HuH-7.5 (cell line): ENCODE results near the gene RASL11B.

Experiments
- DNase-seq: peaks from one replicate; pipeline ENCODE4 v3.0.0; 2011; ENCODE audit warnings: low spot score

The RASL11B gene

DNA sequence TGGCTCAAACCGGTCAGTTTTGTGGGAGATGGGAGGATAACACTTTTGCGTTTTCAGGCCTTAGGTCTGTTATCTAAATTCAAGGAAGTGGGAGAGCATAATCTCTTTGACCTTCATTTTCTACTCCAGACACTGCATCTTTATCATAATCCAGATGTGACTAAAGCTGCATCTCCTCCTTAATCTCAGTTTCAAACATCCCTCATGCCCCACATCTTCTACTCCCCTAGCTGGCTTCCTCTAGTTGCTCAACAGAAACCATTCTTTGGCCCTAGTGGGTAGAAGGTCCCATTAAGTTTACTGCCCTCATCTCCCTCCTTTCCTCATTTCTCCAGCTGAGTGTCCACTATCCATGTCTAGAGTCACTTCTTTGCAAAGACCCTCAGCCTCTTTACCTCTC is 18.8 kb upstream of the RASL11B start:
- DNase-seq: no peak

DNA sequence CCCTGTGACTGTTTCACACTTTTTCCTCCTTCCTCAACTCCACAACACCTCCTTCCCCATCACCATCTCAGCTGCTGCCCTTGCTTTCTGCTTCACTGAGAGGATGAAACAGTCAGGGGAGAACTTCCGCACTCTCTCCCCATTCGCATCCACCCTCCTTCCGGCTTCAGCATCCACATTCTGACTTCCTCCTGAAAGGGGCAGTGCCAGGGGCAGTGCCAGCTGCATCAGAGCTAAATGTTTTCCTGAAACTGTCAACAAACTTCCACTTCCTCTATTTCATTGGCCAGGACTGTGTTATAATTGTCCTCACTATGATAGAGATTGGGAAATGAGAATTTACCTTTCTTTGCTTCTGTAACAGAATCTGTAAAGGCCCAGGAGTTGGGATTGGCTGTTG is 18.2 kb upstream of the RASL11B start:
- DNase-seq: no peak

- no peak for DNase-seq
Observed at GRCh38 chr4:52844596-52844995, 17.5 kb upstream of the RASL11B start.

GRCh38 chr4:52846502-52846901 is 15.6 kb upstream of the RASL11B start:
- no peak for DNase-seq

DNA sequence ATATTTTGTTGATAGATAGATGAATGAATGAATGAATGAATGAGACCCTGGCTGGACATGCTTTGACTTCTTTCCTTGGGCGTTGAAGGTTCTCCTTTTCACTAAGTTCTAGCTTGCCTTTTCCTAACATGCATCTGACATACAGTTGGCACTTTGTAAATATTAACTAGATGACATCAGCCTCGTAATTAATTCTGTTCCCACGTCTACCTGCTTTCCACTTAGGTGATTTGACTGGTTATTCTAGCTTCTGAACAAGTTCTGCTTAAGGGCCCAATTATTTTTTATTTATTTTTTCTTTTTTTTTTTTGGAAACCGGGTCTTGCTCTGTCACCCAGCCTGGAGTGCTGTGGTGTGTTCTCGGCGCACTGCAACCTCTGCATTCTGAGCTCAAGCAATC is 13.9 kb upstream of the RASL11B start:
- DNase-seq: no peak

GRCh38 chr4:52850406-52851124 is 11.6 kb upstream of the RASL11B start:
- DNase-seq: no peak

GRCh38 chr4:52852041-52852440 is 10.1 kb upstream of the RASL11B start:
- DNase-seq: no peak

GRCh38 chr4:52852711-52853110 is 9.4 kb upstream of the RASL11B start:
- DNase-seq: no peak

- DNase-seq: no peak
Observed at GRCh38 chr4:52853351-52853750, 8.8 kb upstream of the RASL11B start.

- DNase-seq: no peak
Observed at GRCh38 chr4:52856801-52857200, 5.3 kb upstream of the RASL11B start.

- DNase-seq: no peak
Observed at GRCh38 chr4:52860361-52860760, 1.8 kb upstream of the RASL11B start.

- DNase-seq: no peak
Observed at GRCh38 chr4:52861171-52861823, 820 bp upstream of the RASL11B start.

DNA sequence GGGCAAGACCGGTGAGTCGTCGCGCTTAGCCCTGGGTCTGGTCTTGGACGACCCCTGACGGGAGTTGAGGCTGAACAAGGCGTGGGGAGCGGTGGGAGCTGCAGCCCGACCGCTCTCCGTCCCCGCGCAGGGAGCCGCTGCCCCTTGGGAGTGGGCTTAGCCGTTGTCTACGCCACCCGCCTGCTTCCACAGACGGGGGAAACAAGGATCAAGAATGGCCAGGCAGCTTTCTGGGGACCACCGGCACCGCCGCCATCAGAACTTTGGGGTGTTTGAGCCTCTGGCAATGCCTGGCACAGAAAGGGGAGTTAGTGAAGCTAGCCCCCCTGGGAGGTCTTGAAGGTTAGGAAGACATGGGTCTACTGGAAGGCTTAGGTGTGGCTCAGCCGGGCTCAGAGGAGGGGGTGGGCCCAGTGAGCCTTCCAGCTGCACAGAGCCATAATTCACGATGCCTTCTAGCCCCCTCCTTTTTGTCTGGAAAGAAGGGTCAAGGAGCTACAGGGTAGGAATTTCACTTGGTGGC is 583 bp downstream of the RASL11B start:
- no peak for DNase-seq

DNA sequence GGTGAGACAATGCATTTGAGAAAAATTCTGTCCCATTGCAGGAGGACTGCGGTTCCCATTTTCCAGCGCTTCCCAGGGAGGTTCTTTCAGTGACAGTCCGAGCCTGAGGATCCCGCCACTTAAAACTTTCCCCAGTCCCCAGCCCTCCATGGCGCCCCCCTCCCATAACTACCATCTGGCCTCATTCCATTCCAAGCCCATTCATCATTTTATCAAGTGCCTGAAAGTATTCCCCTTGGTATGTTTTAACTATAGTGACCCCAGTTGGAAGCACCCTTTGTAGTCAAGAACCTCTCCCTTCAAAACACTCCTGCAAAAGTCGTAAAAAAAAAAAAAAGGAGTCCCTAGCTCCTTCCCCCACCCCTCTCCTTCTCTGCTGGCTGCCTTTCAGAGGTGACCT is 1.2 kb downstream of the RASL11B start:
- DNase-seq: no peak

DNA sequence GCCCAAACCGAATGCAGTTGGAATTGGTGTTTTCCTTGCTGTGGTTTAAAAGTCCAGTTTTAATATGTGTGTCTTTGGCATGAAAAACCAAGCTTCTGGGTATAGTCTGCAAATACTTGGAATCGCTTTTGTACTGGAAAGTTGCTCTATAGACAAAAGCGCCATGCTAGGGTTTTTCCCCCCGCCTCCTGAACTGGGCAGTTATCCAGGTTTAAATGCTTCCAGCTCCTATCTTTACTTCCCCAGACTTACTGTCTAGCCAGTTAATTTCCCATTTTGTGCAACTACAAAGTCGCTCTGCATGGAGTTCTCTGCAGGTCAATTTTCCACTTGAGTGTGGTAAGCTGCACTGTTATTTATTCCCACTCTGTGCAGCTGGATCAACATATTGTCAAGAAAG is 2.7 kb downstream of the RASL11B start:
- DNase-seq: no peak

- DNase-seq: no peak
Observed at GRCh38 chr4:52865300-52865699, 3.2 kb downstream of the RASL11B start.

DNA sequence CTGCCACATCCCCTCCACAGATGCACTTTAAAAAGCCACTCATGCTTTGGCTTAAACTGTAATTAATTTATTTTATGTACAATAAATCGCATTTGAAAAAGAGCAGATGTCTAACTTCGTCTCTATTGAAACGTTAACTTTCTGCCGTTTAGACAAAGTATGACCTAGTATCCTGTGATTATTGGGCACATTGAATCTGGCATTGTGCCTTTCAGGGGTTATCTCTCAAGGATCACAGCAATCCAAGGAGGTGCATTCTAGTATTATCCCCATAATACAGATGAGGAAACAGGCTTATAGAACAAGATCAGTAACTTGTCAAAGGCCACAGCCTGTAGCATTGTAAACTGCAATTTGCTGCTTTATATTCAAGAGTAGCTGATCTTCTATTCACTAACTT is 4.6 kb downstream of the RASL11B start:
- no peak for DNase-seq

- DNase-seq: no peak
Observed at GRCh38 chr4:52867163-52867562, 5.0 kb downstream of the RASL11B start.

DNA sequence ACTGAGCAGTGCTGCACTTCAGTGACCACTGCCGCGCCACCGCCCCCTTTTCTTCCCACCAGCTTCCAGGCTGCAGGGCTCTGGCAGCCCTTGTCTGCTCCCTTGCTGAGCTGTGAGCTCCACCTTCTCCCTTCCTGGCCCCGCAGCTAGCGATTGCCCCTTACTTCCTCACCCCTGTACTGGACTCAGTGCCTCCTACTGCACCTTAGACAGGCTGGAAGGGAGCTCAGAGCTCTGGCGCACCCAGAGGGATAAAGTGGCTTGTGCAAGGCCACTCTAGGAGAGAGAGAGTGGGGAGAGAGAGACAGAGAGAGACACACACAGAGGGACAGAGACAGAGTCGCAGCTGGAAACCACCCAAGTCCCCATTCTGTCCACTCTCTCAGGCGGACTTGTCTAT is 6.0 kb downstream of the RASL11B start:
- DNase-seq: no peak

- no peak for DNase-seq
Observed at GRCh38 chr4:52869196-52869595, 7.1 kb downstream of the RASL11B start.

- DNase-seq: no peak
Observed at GRCh38 chr4:52869656-52870055, 7.5 kb downstream of the RASL11B start.

- DNase-seq: no peak
Observed at GRCh38 chr4:52870225-52870624, 8.1 kb downstream of the RASL11B start.

DNA sequence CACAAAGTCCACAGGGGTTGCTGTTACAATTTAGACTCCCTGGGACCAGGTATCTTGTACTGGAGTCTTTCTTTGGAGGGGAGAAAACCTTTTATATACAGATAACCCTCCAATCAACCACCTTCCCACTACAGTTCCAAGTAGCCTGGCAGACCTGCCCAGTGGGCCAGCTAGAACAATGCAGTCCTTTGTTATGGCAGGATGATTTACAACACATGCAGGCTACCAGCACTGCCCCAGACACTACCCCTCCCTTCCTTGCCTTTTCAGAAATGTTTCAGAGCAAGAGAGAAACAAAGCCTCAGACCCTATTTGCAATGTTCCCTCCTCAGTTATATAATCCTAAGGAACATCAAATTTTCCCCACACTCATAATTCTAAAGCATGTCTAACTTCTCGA is 11.1 kb downstream of the RASL11B start:
- peak; percentile 66 for DNase-seq

DNA sequence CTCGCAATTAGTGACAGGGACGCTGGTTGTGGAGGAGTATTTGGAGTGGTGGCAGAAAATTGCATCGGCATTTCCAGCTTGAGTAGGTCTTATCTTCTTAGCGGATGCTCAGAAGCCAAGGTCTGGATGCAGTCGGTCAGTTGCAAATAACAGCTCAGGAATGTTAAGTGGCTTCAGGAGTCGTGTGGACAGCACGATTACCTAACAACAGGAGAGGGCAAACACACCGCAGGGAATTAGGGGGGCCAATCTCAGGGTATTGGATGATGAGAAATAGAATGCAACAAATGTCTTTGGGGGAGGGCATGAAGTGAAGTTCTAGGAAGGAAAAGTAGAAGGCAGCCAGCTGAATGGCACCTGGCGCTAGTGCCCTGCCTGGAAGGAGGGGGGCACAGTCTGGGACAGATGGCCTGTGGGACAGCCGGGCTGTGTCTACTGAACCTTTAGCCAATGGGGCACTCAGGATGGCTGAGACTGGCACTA is 11.8 kb downstream of the RASL11B start:
- DNase-seq: peak; percentile 82
